Liver (tissue), 9 donors: ENCODE data around the gene FUBP3. TPM values are rescaled to one million over a fixed set of nuclear protein-coding genes. Genes with fewer than 3 reads are reported as not detected.

Source experiments
- DNase-seq: peaks from one replicate; pipeline ENCODE4 v3.0.0-alpha.2; 2017; ENCODE audit warnings: low spot score
- H3K27ac ChIP-seq, 2 donors: one replicate each; pipeline ENCODE4 v1.7.0; 2013; ENCODE audit warnings: inconsistent platforms in 2 of 2, low read length in 2 of 2, control low read depth in 1 of 2, low read depth in 1 of 2, mild to moderate bottlenecking in 1 of 2
- H3K27me3 ChIP-seq, 4 donors: one replicate each; pipeline versions ENCODE4 v1.6.1 to v1.7.0; 2013; ENCODE audit warnings: low read length in 3 of 4, inconsistent platforms in 1 of 4, mild to moderate bottlenecking in 1 of 4, moderate library complexity in 1 of 4; ENCODE audit not compliant: control insufficient read depth in 4 of 4, insufficient read depth in 4 of 4
- H3K36me3 ChIP-seq, 4 donors: one replicate each; pipeline versions ENCODE4 v1.6.1 to v1.7.0; 2013; ENCODE audit warnings: low read length in 3 of 4, mild to moderate bottlenecking in 3 of 4, low read depth in 1 of 4, moderate library complexity in 1 of 4; ENCODE audit not compliant: control insufficient read depth in 4 of 4, insufficient read depth in 3 of 4
- H3K4me1 ChIP-seq, 4 donors: one replicate each; pipeline versions ENCODE4 v1.6.1 to v1.7.0; 2013; ENCODE audit warnings: low read length in 3 of 4, mild to moderate bottlenecking in 3 of 4, moderate library complexity in 1 of 4; ENCODE audit not compliant: control insufficient read depth in 4 of 4, insufficient read depth in 4 of 4
- H3K4me3 ChIP-seq, 3 donors: one replicate each; pipeline versions ENCODE4 v1.6.1 to v1.7.0; 2013; ENCODE audit warnings: low read length in 3 of 3, control low read depth in 1 of 3, low read depth in 1 of 3, mild to moderate bottlenecking in 1 of 3
- H3K9ac ChIP-seq, 2 donors: one replicate each; pipeline ENCODE4 v1.7.0; 2013; ENCODE audit warnings: low read length in 2 of 2, mild to moderate bottlenecking in 2 of 2, moderate library complexity in 2 of 2, control low read depth in 1 of 2, low read depth in 1 of 2
- H3K9me3 ChIP-seq, 4 donors: one replicate each; pipeline versions ENCODE4 v1.6.1 to v1.7.0; 2013; ENCODE audit warnings: low read length in 3 of 4; ENCODE audit not compliant: control insufficient read depth in 4 of 4
- EGR1 ChIP-seq, 2 donors: IDR thresholded peaks; 2 replicates each; pipeline ENCODE4 v1.6.1; 2016 to 2018; ENCODE audit warnings: antibody characterized with exemption in 2 of 2, low read depth in 2 of 2
- FOXA1 ChIP-seq: IDR thresholded peaks from 2 replicates; pipeline ENCODE4 v1.6.1; 2016; ENCODE audit warnings: antibody characterized with exemption
- FOXA2 ChIP-seq: IDR thresholded peaks from 2 replicates; pipeline ENCODE4 v1.6.1; 2016; ENCODE audit warnings: antibody characterized with exemption
- GABPA ChIP-seq, 2 donors: IDR thresholded peaks in 1 of 2; conservative IDR thresholded peaks in 1 of 2; 2 replicates each; pipeline ENCODE4 v1.6.1; 2016; ENCODE audit warnings: antibody characterized with exemption in 2 of 2, mild to moderate bottlenecking in 1 of 2, moderate library complexity in 1 of 2
- HNF4A ChIP-seq, 2 donors: conservative IDR thresholded peaks; 2 replicates each; pipeline ENCODE4 v1.6.1; 2016; ENCODE audit warnings: antibody characterized with exemption in 2 of 2, mild to moderate bottlenecking in 2 of 2
- JUND ChIP-seq, 2 donors: IDR thresholded peaks; 2 replicates each; pipeline ENCODE4 v1.6.1; 2016; ENCODE audit warnings: antibody characterized with exemption in 2 of 2
- NR2F2 ChIP-seq: IDR thresholded peaks from 2 replicates; pipeline ENCODE4 v1.6.1; 2016; ENCODE audit warnings: antibody characterized with exemption
- RAD21 ChIP-seq, 2 donors: IDR thresholded peaks; 2 replicates each; pipeline ENCODE4 v1.6.1; 2016; ENCODE audit warnings: antibody characterized with exemption in 2 of 2, mild to moderate bottlenecking in 2 of 2
- RXRA ChIP-seq, 2 donors: IDR thresholded peaks; 2 replicates each; pipeline ENCODE4 v1.6.1; 2017 to 2018; ENCODE audit warnings: antibody characterized with exemption in 2 of 2, mild to moderate bottlenecking in 1 of 2
- SP1 ChIP-seq: IDR thresholded peaks from 2 replicates; pipeline ENCODE4 v1.6.1; 2018; ENCODE audit warnings: antibody characterized with exemption, mild to moderate bottlenecking
- YY1 ChIP-seq: IDR thresholded peaks from 2 replicates; pipeline ENCODE4 v1.6.1; 2016; ENCODE audit warnings: antibody characterized with exemption, mild to moderate bottlenecking
- WGBS: extraction: QIAGEN DNeasy Blood & Tissue Kit; methylation state at CpG from one replicate; pipeline ENCODE4 v1.1.7; 2013; 5-methylcytosine and 5-hydroxymethylcytosine counted together
- polyA plus RNA-seq, 2 donors: library from polyadenylated mRNA; stranded (reverse) in 1 of 2; unstranded in 1 of 2; fragments of 200-250 nt in 1 of 2; fragments of >200 nt in 1 of 2; fragmentation: Nextera tagmentation in 1 of 2; extraction: Ambion mirVana in 1 of 2; gene quantifications; one replicate each; pipeline versions ENCODE4 v1.2.1 to v1.2.3, GENCODE V29; 2013 to 2015
- total RNA-seq, 2 donors: library from RNA; depleted of rRNA; stranded (reverse); fragments of >200 nt; gene quantifications; one replicate each; pipeline ENCODE4 v1.2.3, GENCODE V29; 2014
- TF ChIP-seq, protein P1 (sequence below): fragments of 150-350 bp; IDR thresholded peaks from 2 replicates; pipeline ENCODE4 v1.5.1; 2017; ENCODE audit warnings: improper control_type of control experiment, low read depth, low read length; ENCODE audit not compliant: missing input control
- TF ChIP-seq, protein P2 (sequence below): IDR thresholded peaks from 2 replicates; pipeline ENCODE4 v1.6.1; 2016; ENCODE audit warnings: antibody characterized with exemption, mild to moderate bottlenecking
- TF ChIP-seq, protein P3 (sequence below): IDR thresholded peaks from 2 replicates; pipeline ENCODE4 v1.6.1; 2016; ENCODE audit warnings: antibody characterized with exemption
- TF ChIP-seq, protein P4 (sequence below): IDR thresholded peaks from 2 replicates; pipeline ENCODE4 v1.6.1; 2016; ENCODE audit warnings: antibody characterized with exemption
- donor health status: healthy.
- donor health status: healthy.
- donor health status: healthy.
- donor health status: healthy.
- donor health status: healthy.

The FUBP3 gene
- total and polyA plus RNA-seq, 4 donors, result 16.1 to 39.0 (median 24.8) TPM

DNA sequence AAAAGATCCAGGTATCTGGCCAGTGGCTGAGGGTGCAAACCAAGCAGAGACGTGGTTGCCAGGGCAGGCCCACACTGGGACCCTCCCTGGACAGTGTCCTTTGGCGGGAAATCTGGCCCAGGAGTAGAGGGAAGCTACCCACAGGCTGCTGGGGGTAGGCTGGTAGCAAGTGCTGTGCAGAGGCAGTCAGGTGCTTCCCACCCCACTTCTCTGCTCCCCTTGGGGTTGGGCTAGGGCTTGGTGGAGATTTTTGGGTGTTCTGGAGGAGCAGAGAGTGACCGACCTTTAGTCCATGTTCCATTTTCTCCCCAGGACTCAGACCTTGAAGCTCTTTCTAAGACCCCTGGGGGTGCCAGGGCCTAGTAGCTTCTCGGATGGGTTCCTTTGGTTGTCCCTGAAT is 90.6 kb downstream of the FUBP3 start:
- Histone ChIP-seq H3K27me3 (peaks cover 0 to 7% (median 4%) of the 10 kb centered on the region in 4 donors), H3K36me3 (no peaks in the 10 kb centered on the region), H3K9ac (no peak overlapping the region), H3K9me3 (no peaks in the 10 kb centered on the region), H3K4me3 (no peak overlapping the region), H3K27ac (no peak overlapping the region), H3K4me1 (peaks cover 0 to 12% (median 0%) of the 10 kb centered on the region in 4 donors)
- 86% methylated on average over 4 of the region's 4 CpGs for WGBS
- DNase-seq, result no peak
- TF ChIP-seq SP1, result no peak
- TF ChIP-seq, protein P1, sequence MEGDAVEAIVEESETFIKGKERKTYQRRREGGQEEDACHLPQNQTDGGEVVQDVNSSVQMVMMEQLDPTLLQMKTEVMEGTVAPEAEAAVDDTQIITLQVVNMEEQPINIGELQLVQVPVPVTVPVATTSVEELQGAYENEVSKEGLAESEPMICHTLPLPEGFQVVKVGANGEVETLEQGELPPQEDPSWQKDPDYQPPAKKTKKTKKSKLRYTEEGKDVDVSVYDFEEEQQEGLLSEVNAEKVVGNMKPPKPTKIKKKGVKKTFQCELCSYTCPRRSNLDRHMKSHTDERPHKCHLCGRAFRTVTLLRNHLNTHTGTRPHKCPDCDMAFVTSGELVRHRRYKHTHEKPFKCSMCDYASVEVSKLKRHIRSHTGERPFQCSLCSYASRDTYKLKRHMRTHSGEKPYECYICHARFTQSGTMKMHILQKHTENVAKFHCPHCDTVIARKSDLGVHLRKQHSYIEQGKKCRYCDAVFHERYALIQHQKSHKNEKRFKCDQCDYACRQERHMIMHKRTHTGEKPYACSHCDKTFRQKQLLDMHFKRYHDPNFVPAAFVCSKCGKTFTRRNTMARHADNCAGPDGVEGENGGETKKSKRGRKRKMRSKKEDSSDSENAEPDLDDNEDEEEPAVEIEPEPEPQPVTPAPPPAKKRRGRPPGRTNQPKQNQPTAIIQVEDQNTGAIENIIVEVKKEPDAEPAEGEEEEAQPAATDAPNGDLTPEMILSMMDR, result no peak
- TF ChIP-seq NR2F2, result no peak
- TF ChIP-seq HNF4A (conservative IDR thresholded peaks at IDR 0.05), result no peak
- no peak for TF ChIP-seq RAD21 (IDR thresholded peaks at IDR 0.05)
- no peak for TF ChIP-seq FOXA2
- TF ChIP-seq EGR1 (IDR thresholded peaks at IDR 0.05; ENCODE audit: low read depth in 2 of 2), result no peak
- TF ChIP-seq JUND (IDR thresholded peaks at IDR 0.05), result no peak
- TF ChIP-seq, protein P2, sequence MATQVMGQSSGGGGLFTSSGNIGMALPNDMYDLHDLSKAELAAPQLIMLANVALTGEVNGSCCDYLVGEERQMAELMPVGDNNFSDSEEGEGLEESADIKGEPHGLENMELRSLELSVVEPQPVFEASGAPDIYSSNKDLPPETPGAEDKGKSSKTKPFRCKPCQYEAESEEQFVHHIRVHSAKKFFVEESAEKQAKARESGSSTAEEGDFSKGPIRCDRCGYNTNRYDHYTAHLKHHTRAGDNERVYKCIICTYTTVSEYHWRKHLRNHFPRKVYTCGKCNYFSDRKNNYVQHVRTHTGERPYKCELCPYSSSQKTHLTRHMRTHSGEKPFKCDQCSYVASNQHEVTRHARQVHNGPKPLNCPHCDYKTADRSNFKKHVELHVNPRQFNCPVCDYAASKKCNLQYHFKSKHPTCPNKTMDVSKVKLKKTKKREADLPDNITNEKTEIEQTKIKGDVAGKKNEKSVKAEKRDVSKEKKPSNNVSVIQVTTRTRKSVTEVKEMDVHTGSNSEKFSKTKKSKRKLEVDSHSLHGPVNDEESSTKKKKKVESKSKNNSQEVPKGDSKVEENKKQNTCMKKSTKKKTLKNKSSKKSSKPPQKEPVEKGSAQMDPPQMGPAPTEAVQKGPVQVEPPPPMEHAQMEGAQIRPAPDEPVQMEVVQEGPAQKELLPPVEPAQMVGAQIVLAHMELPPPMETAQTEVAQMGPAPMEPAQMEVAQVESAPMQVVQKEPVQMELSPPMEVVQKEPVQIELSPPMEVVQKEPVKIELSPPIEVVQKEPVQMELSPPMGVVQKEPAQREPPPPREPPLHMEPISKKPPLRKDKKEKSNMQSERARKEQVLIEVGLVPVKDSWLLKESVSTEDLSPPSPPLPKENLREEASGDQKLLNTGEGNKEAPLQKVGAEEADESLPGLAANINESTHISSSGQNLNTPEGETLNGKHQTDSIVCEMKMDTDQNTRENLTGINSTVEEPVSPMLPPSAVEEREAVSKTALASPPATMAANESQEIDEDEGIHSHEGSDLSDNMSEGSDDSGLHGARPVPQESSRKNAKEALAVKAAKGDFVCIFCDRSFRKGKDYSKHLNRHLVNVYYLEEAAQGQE, result no peak
- TF ChIP-seq, protein P3, sequence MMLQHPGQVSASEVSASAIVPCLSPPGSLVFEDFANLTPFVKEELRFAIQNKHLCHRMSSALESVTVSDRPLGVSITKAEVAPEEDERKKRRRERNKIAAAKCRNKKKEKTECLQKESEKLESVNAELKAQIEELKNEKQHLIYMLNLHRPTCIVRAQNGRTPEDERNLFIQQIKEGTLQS, result no peak
- TF ChIP-seq, protein P4, sequence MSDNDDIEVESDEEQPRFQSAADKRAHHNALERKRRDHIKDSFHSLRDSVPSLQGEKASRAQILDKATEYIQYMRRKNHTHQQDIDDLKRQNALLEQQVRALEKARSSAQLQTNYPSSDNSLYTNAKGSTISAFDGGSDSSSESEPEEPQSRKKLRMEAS, result no peak
- TF ChIP-seq YY1, result no peak
- TF ChIP-seq GABPA (IDR thresholded peaks at IDR 0.05 in 1 of 2, conservative IDR thresholded peaks at IDR 0.05 in 1 of 2), result no peak
- no peak for TF ChIP-seq FOXA1
- TF ChIP-seq RXRA (IDR thresholded peaks at IDR 0.05), result no peak

DNA sequence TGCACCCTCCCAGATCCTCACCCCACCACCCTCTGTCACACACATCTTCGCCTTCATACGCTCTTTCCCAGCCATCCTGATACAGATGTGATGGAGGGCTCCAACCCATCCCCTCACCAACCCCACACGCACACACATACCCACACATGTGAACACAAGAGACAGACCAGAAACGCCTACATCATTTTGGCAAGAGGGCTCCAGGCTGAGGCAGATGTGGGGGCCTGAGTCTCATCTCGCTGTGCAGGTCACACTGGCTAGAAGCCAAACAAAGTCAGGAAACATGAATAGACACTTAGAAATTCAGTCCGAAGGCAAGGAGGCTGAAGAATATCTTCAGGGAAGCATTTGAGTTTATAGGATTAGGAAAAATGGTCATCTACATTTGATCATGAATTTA is 91.3 kb downstream of the FUBP3 start:
- Histone ChIP-seq H3K9ac (no peak overlapping the region), H3K4me3 (no peak overlapping the region), H3K9me3 (no peaks in the 10 kb centered on the region), H3K27ac (no peak overlapping the region), H3K36me3 (no peaks in the 10 kb centered on the region), H3K27me3 (peaks cover 0 to 7% (median 4%) of the 10 kb centered on the region in 4 donors), H3K4me1 (peaks cover 0 to 8% (median 0%) of the 10 kb centered on the region in 4 donors)
- TF ChIP-seq RXRA (IDR thresholded peaks at IDR 0.05) (no peak), NR2F2 (no peak), RAD21 (IDR thresholded peaks at IDR 0.05) (no peak)
- TF ChIP-seq, protein P3, result no peak
- DNase-seq, result no peak
- WGBS, result 91% methylated on average over 6 of the region's 6 CpGs
